ENCODE results near the gene PAK6. TPM values are rescaled to one million over a fixed set of nuclear protein-coding genes. Genes with fewer than 3 reads are reported as not detected.

Gene PAK6
- polyA plus RNA-seq, 4 donors = 5.6 to 8.7 (median 6.9) TPM

Other genes with a start within 250 kb of the PAK6 start
- 100 to 1,000 TPM; 521 to 623 (median 603) TPM for gene SRP14, start 199.9 kb upstream of the PAK6 start, polyA plus RNA-seq (ENCODE audit: insufficient read length in 4 of 4)
- 10 to 100 TPM; 36.5 to 49.0 (median 43.1) TPM for gene BMF, start 130.2 kb upstream of the PAK6 start, polyA plus RNA-seq (ENCODE audit: insufficient read length in 4 of 4)
- 10 to 100 TPM; 23.1 to 35.9 (median 31.7) TPM for gene BUB1B, start 78.0 kb upstream of the PAK6 start, polyA plus RNA-seq (ENCODE audit: insufficient read length in 4 of 4)
- gene ANKRD63, start 44.0 kb downstream of the PAK6 start, polyA plus RNA-seq (ENCODE audit: insufficient read length in 4 of 4) = under 1 TPM in 3 of 4 donors, not detected in 1; 0.11 to 0.56 (median 0.48) TPM
- 10 to 100 TPM in 3 of 4 donors, 1 to 10 TPM in 1; 6.3 to 13.2 (median 11.7) TPM for gene PLCB2, start 68.9 kb downstream of the PAK6 start, polyA plus RNA-seq (ENCODE audit: insufficient read length in 4 of 4)
- gene INAFM2, start 84.6 kb downstream of the PAK6 start, polyA plus RNA-seq (ENCODE audit: insufficient read length in 4 of 4) = 10 to 100 TPM; 14.7 to 20.0 (median 17.9) TPM
- gene CCDC9B, start 101.9 kb downstream of the PAK6 start, polyA plus RNA-seq (ENCODE audit: insufficient read length in 4 of 4) = 10 to 100 TPM in 1 of 4 donors, 1 to 10 TPM in 3; 4.0 to 14.7 (median 8.0) TPM
- not detected for gene PHGR1, start 112.0 kb downstream of the PAK6 start, polyA plus RNA-seq (ENCODE audit: insufficient read length in 4 of 4)
- 1 to 10 TPM in 1 of 4 donors, under 1 TPM in 3; 0.35 to 1.1 (median 0.64) TPM for gene DISP2, start 119.2 kb downstream of the PAK6 start, polyA plus RNA-seq (ENCODE audit: insufficient read length in 4 of 4)
- gene KNSTRN, start 143.7 kb downstream of the PAK6 start, polyA plus RNA-seq (ENCODE audit: insufficient read length in 4 of 4) = 10 to 100 TPM; 28.8 to 38.4 (median 34.7) TPM
- gene IVD, start 166.7 kb downstream of the PAK6 start, polyA plus RNA-seq (ENCODE audit: insufficient read length in 4 of 4) = 100 to 1,000 TPM in 1 of 4 donors, 10 to 100 TPM in 3; 57.7 to 102 (median 83.1) TPM
- 10 to 100 TPM; 18.7 to 27.8 (median 26.1) TPM for gene BAHD1, start 201.9 kb downstream of the PAK6 start, polyA plus RNA-seq (ENCODE audit: insufficient read length in 4 of 4)
- 10 to 100 TPM; 31.5 to 48.4 (median 35.0) TPM for gene CHST14, start 231.9 kb downstream of the PAK6 start, polyA plus RNA-seq (ENCODE audit: insufficient read length in 4 of 4)